ENCODE measurements around the gene SCAF1. TPM values are rescaled to one million over a fixed set of nuclear protein-coding genes. Genes with fewer than 3 reads are reported as not detected.
"Not testable (repeated sequence)": the region's sequence is repeated elsewhere in the genome, so short reads cannot be mapped to it uniquely, and the experiment has no call there.

Gene SCAF1
- total RNA-seq, 1 donor from 2014 or later = 61.0 TPM

DNA sequence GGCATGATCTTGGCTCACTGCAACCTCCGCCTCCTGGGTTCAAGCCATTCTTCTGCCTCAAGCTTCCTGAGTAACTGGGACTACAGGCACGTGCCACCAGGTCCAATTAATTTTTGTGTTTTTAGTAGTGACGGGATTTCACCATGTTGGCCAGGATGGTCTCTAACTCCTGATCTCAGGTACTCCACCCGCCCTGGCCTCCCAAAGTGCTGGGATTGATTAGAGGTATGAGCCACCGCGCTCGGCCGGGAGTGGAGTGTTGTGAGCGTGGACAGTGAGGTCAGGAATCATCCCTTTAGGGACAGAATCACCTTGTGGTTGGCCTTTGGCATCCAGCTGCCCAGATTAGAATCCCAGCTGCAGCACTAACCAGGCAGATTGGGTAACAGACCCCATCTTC lies 12.3 kb upstream of the SCAF1 start:
- H3K4me1 Mint-ChIP-seq = no peaks in the 10 kb centered on the region
- ChIA-PET POLR2A (no interaction called here), CTCF (no interaction called here)
- peak overlapping the region; percentile 61 for H3K27ac Mint-ChIP-seq
- peaks cover 28% of the 10 kb centered on the region for H3K36me3 Mint-ChIP-seq (ENCODE audit: low read depth)
- ATAC-seq (ENCODE audit: low read depth) (no peak), DNase-seq (no peak)
- H3K4me3 Mint-ChIP-seq = no peak overlapping the region
- intact Hi-C loops (cut with micrococcal nuclease) = no loop called here
- no peaks in the 10 kb centered on the region for H3K9me3 Mint-ChIP-seq
- H3K27me3 Mint-ChIP-seq = no peaks in the 10 kb centered on the region
- no peak for TF ChIP-seq CTCF (IDR thresholded peaks at IDR 0.05)

GRCh38 chr19:49631014-49631588 lies 10.9 kb upstream of the SCAF1 start:
- ChIA-PET POLR2A (interaction anchor here (1.3 kb wide), 1 partner anchor 10 kb away, joined by 3 read pairs; no protein-coding TSS in a partner anchor), CTCF (no interaction called here)
- TF ChIP-seq CTCF (IDR thresholded peaks at IDR 0.05) = no peak
- peaks cover 20% of the 10 kb centered on the region for H3K36me3 Mint-ChIP-seq (ENCODE audit: low read depth)
- ATAC-seq (ENCODE audit: low read depth) = no peak
- H3K4me3 Mint-ChIP-seq = no peak overlapping the region
- no peaks in the 10 kb centered on the region for H3K4me1 Mint-ChIP-seq
- DNase-seq = no peak
- peak overlapping the region; percentile 30 for H3K27ac Mint-ChIP-seq
- no peaks in the 10 kb centered on the region for H3K27me3 Mint-ChIP-seq
- intact Hi-C loops (cut with micrococcal nuclease) = no loop called here
- no peaks in the 10 kb centered on the region for H3K9me3 Mint-ChIP-seq

DNA sequence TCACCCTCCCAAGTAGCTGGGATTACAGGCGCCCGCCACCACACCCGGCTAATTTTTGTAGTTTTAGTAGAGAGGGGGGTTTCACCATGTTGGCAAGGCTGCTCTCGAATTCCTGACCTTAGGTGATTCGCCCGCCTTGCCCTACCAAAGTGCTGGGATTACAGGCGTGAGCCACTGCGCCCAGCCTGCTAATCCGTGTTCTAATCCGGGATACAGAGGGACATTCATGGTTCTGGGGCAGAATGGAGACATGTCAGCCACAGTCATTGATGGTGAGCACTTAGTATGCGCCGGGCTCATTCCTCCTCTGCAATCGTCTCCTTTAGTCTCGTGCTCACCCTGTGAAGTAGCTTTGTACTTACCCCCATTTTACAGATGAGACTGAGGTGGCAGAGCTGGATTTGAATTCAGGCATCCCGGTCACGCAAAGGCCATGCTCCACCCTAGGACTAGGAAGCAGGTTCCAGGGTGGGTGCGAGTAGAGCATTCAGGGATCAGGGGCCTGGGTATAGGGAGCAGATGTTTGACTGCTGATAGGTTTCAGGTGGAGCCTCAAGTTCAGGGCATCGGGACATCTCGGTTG lies 10.3 kb upstream of the SCAF1 start:
- TF ChIP-seq CTCF (IDR thresholded peaks at IDR 0.05) = no peak
- Mint-ChIP-seq H3K4me1 (no peaks in the 10 kb centered on the region), H3K27me3 (no peaks in the 10 kb centered on the region)

GRCh38 chr19:49632576-49632975 lies 9.4 kb upstream of the SCAF1 start:
- ATAC-seq (ENCODE audit: low read depth) (no peak), DNase-seq (no peak)
- ChIA-PET CTCF (no interaction called here), POLR2A (interaction anchor here (0.6 kb wide), 1 partner anchor 14 kb away, joined by 7 read pairs; no protein-coding TSS in a partner anchor)
- H3K27ac Mint-ChIP-seq = no peak overlapping the region
- TF ChIP-seq CTCF (IDR thresholded peaks at IDR 0.05) = no peak
- no peaks in the 10 kb centered on the region for H3K27me3 Mint-ChIP-seq
- no peak overlapping the region for H3K4me3 Mint-ChIP-seq
- H3K36me3 Mint-ChIP-seq (ENCODE audit: low read depth) = peaks cover 7% of the 10 kb centered on the region
- no peaks in the 10 kb centered on the region for H3K9me3 Mint-ChIP-seq
- intact Hi-C loops (cut with micrococcal nuclease) = no loop called here
- H3K4me1 Mint-ChIP-seq = no peaks in the 10 kb centered on the region

More for the DNA sequence above, 10.3 kb upstream of the SCAF1 start:
- Mint-ChIP-seq H3K9me3 (no peaks in the 10 kb centered on the region), H3K4me3 (no peak overlapping the region), H3K36me3 (ENCODE audit: low read depth) (peaks cover 15% of the 10 kb centered on the region), H3K27ac (no peak overlapping the region)
- DNase-seq (no peak), ATAC-seq (ENCODE audit: low read depth) (no peak)
- intact Hi-C loops (cut with micrococcal nuclease) = no loop called here
- ChIA-PET CTCF (no interaction called here), POLR2A (no interaction called here)

DNA sequence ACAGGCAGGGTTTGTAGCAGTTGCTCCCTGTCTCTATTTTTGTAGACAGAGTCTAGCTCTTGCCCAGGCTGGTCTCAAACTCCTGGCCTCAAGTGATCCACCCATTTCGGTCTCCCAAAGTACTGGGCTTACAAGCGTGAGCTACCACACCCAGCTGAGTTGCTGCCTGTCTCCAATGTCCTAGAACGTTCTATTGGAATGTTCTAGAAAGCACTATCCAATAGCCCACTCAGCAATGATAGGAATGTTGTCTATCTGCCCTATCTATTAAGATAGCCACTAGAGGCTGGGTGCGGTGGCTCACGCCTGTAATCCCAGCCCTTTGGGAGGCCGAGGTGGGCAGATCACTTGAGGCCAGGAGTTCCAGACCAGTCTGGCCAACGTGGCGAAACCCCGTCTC lies 8.7 kb upstream of the SCAF1 start:
- H3K4me1 Mint-ChIP-seq; intact Hi-C loops (cut with micrococcal nuclease); ATAC-seq (ENCODE audit: low read depth); H3K4me3 Mint-ChIP-seq; H3K36me3 Mint-ChIP-seq (ENCODE audit: low read depth); H3K9me3 Mint-ChIP-seq; DNase-seq; H3K27ac Mint-ChIP-seq; H3K27me3 Mint-ChIP-seq; CTCF ChIA-PET: not testable (repeated sequence)
- POLR2A ChIA-PET = interaction anchor here (0.6 kb wide), 1 partner anchor 14 kb away, joined by 7 read pairs; no protein-coding TSS in a partner anchor

Measured in activated B cell treated with CpG ODN at 0.5 μM for 24 hours (primary cell).